GM21737 (cell line): ENCODE data around the gene PHF3.
A peak's percentile ranks its signal among the peaks of the same experiment; 100 is the strongest.

Experiments used
- ATAC-seq: cut with Tn5 transposase; IDR thresholded peaks from one replicate; pipeline ENCODE4 v1.9.1; 2021; ENCODE audit warnings: mild to moderate bottlenecking, moderate library complexity; ENCODE audit not compliant: unreplicated experiment

The PHF3 gene

DNA sequence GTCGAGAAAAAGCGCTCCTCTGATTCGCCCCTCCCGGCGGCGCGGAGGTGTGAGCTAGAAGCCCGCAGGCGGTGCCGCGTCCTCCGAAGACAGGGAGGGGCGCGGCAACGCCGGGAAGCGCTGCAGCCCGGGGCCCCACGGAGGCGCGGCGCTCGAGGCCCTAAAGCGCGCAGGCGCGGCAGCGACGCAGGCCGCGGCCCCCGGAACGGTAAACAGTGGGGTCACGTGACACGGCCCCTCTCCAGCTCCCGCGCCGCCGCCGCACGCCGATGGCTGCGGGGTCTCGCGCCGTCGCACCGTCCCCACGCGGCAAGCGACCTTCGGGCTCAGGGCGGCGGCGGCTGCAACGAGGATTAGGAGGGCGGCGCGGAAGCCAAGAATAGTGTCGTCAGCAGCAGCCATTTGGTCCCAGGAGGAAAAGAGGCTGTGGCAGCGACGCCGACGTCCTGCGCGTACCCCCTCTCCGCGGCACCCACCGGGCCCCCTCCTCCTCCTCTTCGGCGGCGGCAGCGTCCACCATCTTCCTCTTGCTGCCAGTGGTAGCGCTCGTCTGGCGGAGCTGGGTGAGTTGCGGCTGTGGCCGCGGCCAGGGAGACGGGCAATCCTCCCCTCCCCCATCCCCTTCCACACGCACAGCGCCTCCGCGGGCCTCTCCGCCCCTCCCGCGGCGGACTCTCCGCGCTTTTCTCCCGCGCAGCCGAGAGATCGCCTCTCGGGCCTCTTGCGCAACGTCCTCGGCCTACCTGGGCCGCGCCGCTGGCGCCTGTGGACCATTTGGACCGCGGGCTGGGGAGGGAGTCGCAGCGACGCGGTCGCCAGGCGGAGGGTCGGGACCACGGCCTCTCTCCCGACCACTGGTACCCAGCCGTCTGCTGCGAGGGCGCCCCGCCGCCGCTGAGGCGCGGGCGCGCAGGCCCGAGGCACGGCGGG, at the start of gene PHF3:
PHF3 (plus strand) TSS at position 215 of the 930 bp plus-strand sequence. CDS start 10,750 bp downstream, outside the sequence.
- peak; percentile 88 for ATAC-seq

- no peak for ATAC-seq
Measured at GRCh38 chr6:63589952-63590411, 45.6 kb upstream of the PHF3 start.

GRCh38 chr6:63592886-63593285, 42.7 kb upstream of the PHF3 start:
- no peak for ATAC-seq

- ATAC-seq: no peak
Measured at GRCh38 chr6:63597141-63598048, 38.2 kb upstream of the PHF3 start.

GRCh38 chr6:63598049-63599036, 37.3 kb upstream of the PHF3 start:
- ATAC-seq: peak; percentile 100

- ATAC-seq: no peak
Measured at GRCh38 chr6:63599243-63599642, 36.4 kb upstream of the PHF3 start.

DNA sequence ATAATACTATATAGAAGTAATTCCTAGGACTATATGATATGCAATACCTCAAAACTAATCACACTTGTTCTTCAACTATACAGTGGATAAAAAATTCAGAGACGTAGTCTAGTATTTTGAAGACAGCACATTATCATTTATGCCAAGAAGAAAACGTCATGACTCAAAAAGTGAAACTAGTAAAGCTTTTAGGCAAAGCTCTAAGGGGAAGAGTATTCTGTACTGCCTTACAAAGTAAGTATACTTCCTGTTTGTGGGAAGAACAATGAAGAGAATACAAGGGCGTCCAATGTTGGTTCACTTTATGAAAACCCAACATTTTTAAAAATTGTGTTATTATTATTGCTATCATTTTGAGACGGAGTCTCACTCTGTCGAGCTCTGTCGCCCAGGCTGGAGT, 35.5 kb upstream of the PHF3 start:
- no peak for ATAC-seq

- no peak for ATAC-seq
Measured at GRCh38 chr6:63609231-63609630, 26.4 kb upstream of the PHF3 start.

GRCh38 chr6:63610944-63611343, 24.7 kb upstream of the PHF3 start:
- no peak for ATAC-seq

DNA sequence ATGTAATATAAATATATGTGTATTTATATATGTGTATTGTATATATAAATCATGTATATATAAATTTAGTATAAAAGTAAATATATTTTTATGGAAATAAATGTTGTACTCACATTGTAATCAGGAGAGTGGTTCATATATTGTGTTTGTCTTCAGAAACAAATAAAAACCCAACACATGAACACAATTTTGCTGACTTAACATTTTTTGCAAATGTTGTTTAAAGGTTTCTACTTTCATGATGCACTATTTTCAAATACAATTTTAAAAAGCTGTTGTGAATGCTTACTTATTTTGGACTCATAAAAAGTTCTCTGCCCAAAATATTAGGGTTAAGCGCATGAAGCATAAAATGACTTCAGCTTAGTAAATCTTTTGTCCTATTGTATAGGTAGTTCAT, 24.0 kb upstream of the PHF3 start:
- no peak for ATAC-seq

GRCh38 chr6:63615590-63615989, 20.0 kb upstream of the PHF3 start:
- no peak for ATAC-seq

DNA sequence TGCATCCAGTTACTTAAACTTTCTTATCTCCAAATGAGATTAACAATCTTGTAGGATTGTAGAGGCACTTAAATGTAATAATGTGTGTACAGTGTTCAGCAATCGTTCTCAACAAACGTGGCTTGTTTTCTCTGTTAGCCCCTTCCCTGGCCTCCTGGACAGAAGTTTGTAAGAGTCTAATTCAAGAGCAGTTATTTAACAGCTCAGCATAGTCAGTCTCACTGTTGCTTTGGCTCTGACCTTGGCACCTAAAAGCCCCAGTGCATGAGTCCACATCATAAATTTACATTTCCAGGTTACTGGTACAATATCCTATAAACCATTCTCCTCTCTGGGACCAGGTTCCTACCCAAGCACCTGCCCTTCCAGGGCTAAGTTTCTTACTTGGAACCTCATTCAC, 11.5 kb upstream of the PHF3 start:
- no peak for ATAC-seq

- no peak for ATAC-seq
Measured at GRCh38 chr6:63630466-63630865, 5.1 kb upstream of the PHF3 start.

- ATAC-seq: no peak
Measured at GRCh38 chr6:63634630-63635029, 972 bp upstream of the PHF3 start.

GRCh38 chr6:63635215-63635587, 401 bp upstream of the PHF3 start:
- ATAC-seq: peak; percentile 11

DNA sequence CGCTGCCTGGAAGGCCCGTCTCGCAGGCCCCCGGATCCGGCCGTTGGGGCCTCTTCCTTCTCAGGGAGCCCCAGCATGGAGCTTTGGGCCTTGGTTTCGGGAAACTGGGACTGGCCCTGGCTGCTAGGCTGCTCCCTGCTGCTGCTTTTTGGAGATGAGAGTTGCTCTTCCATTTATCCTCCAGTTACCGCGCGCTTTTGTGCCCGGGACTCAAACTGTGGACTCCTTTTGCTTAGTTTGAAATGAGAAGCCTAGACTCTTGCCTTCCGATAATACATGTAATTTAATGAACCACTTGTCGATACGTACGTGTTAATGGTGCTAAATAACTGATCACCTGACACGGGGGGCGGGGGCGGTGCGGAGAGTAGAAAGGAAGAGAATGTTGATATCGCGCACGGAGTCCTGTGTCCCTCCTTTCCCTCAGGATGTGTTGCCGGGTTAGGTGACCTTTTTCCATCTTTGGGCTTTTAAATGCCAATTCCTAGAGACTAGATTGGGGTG, 968 bp downstream of the PHF3 start:
- ATAC-seq: peak; percentile 10

GRCh38 chr6:63637865-63638445, 2.4 kb downstream of the PHF3 start:
- no peak for ATAC-seq

DNA sequence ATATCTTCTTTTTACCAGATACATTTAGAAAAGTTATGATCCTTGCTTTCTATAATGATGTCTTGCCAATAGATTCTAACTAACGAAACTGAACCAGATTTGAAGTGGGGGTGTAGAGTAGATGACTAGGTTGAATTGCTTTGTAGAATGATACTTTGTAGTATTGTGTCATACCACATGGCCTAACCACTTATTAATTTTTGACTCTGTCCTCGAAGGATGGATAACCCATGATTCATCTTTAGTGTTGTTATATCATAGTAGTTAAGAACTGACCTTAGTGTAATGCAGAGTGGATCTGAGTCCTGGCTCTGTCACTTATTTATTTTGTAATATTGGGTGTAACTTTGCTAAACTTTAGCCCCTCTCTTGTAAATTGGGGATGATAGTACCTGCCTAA, 4.5 kb downstream of the PHF3 start:
- ATAC-seq: no peak

- no peak for ATAC-seq
Measured at GRCh38 chr6:63643862-63644261, 8.3 kb downstream of the PHF3 start.
